SK-N-DZ (cell line): ENCODE measurements around the gene TAS2R38.

Experiments
- DNase-seq: peaks from one replicate; pipeline ENCODE4 v3.0.0-alpha.2; 2015; ENCODE audit warnings: low spot score

Gene TAS2R38

GRCh38 chr7:141976524-141977245 lies 3.1 kb upstream of the TAS2R38 start:
- no peak for DNase-seq

GRCh38 chr7:141975806-141976523 lies 2.4 kb upstream of the TAS2R38 start:
- DNase-seq, result peak; percentile 40

- no peak for DNase-seq
These were observed 1.3 kb upstream of the TAS2R38 start for GRCh38 chr7:141974831-141975230.

- no peak for DNase-seq
These were observed 12.7 kb downstream of the TAS2R38 start for GRCh38 chr7:141960687-141961422.

GRCh38 chr7:141956084-141956483 lies 17.5 kb downstream of the TAS2R38 start:
- DNase-seq, result no peak

- DNase-seq, result no peak
These were observed 19.2 kb downstream of the TAS2R38 start for GRCh38 chr7:141954334-141954733.

- no peak for DNase-seq
These were observed 21.1 kb downstream of the TAS2R38 start for GRCh38 chr7:141952461-141952860.

GRCh38 chr7:141950806-141951205 lies 22.8 kb downstream of the TAS2R38 start:
- no peak for DNase-seq

- DNase-seq, result no peak
These were observed 23.7 kb downstream of the TAS2R38 start for GRCh38 chr7:141949911-141950310.

GRCh38 chr7:141949451-141949850 lies 24.1 kb downstream of the TAS2R38 start:
- DNase-seq, result no peak

- DNase-seq, result no peak
These were observed 24.6 kb downstream of the TAS2R38 start for GRCh38 chr7:141949021-141949420.

- DNase-seq, result no peak
These were observed 26.8 kb downstream of the TAS2R38 start, which contains the start of gene CLEC5A for GRCh38 chr7:141946796-141947195. Gene CLEC5A (minus strand): TSS chr7:141946974. CDS start chr7:141946292, 682 bp downstream.

- no peak for DNase-seq
These were observed 28.2 kb downstream of the TAS2R38 start for GRCh38 chr7:141945356-141945755.

- no peak for DNase-seq
These were observed 28.8 kb downstream of the TAS2R38 start for GRCh38 chr7:141944811-141945210.

GRCh38 chr7:141943846-141944245 lies 29.7 kb downstream of the TAS2R38 start:
- DNase-seq, result no peak

- no peak for DNase-seq
These were observed 32.5 kb downstream of the TAS2R38 start for GRCh38 chr7:141941075-141941474.

- no peak for DNase-seq
These were observed 43.4 kb downstream of the TAS2R38 start for GRCh38 chr7:141930211-141930610.

- no peak for DNase-seq
These were observed 44.8 kb downstream of the TAS2R38 start for GRCh38 chr7:141928845-141929195.

- DNase-seq, result no peak
These were observed 45.3 kb downstream of the TAS2R38 start for GRCh38 chr7:141928146-141928844.
